HepG2 (cell line): Measurements from ENCODE around the gene RPL36. TPM values are rescaled to one million over a fixed set of nuclear protein-coding genes. Genes with fewer than 3 reads are reported as not detected.

ENCODE experiments used
- AGO1 ChIP-seq: fragments of 200-400 bp; formaldehyde crosslinking; IDR thresholded peaks from 2 replicates; pipeline ENCODE4 v1.6.1; 2017; ENCODE audit warnings: mild to moderate bottlenecking, low read depth, low read length, moderate library complexity; ENCODE audit not compliant: poor library complexity, severe bottlenecking
- EZH2 ChIP-seq: conservative IDR thresholded peaks from 2 replicates; pipeline ENCODE4 v1.6.1; 2012; ENCODE audit warnings: mild to moderate bottlenecking, low read depth, low read length, moderate library complexity
- GATAD1 ChIP-seq: IDR thresholded peaks from 2 replicates; pipeline ENCODE4 v1.6.1; 2016; ENCODE audit warnings: missing genetic modification reagents, missing compliant biosample characterization
- IRF2 ChIP-seq: IDR thresholded peaks from 2 replicates; pipeline ENCODE4 v1.6.1; 2018; ENCODE audit warnings: missing genetic modification reagents, missing compliant biosample characterization
- KMT2B ChIP-seq: IDR thresholded peaks from 2 replicates; pipeline ENCODE4 v1.6.1; 2016; ENCODE audit warnings: missing genetic modification reagents, missing compliant biosample characterization
- LCORL ChIP-seq, 2 experiments: fragments of 450-650 bp in 1 of 2; sonication (generic) in 1 of 2; formaldehyde crosslinking in 1 of 2; IDR thresholded peaks; 2 replicates each; pipeline versions ENCODE4 v1.5.0 to v1.6.1; 2017 to 2020; ENCODE audit warnings: antibody characterized with exemption in 1 of 2, missing genetic modification reagents in 1 of 2
- MXD4 ChIP-seq: IDR thresholded peaks from 2 replicates; pipeline ENCODE4 v1.6.1; 2016; ENCODE audit warnings: mild to moderate bottlenecking, missing biosample characterization, missing genetic modification reagents
- SMAD1 ChIP-seq: sonication (generic); formaldehyde crosslinking; IDR thresholded peaks from 2 replicates; pipeline ENCODE4 v1.4.0; 2020; ENCODE audit warnings: missing genetic modification reagents, low read depth, mild to moderate bottlenecking, borderline replicate concordance
- TOE1 ChIP-seq: sonication (generic); formaldehyde crosslinking; IDR thresholded peaks from 2 replicates; pipeline ENCODE4 v1.4.0; 2020; ENCODE audit warnings: mild to moderate bottlenecking, missing genetic modification reagents
- U2AF2 ChIP-seq: fragments of 200-400 bp; formaldehyde crosslinking; IDR thresholded peaks from 2 replicates; pipeline ENCODE4 v1.6.1; 2017; ENCODE audit warnings: low read depth, mild to moderate bottlenecking, low read length
- ZMYM4 ChIP-seq: sonication (generic); formaldehyde crosslinking; IDR thresholded peaks from 2 replicates; pipeline ENCODE4 v1.8.1; 2023; ENCODE audit warnings: mild to moderate bottlenecking, missing genetic modification reagents
- ZNF30 ChIP-seq: sonication (generic); formaldehyde crosslinking; IDR thresholded peaks from 2 replicates; pipeline ENCODE4 v1.5.0; 2020; ENCODE audit warnings: mild to moderate bottlenecking, missing genetic modification reagents
- ZNF44 ChIP-seq: sonication (generic); formaldehyde crosslinking; IDR thresholded peaks from 2 replicates; pipeline ENCODE4 v1.5.1; 2020; ENCODE audit warnings: mild to moderate bottlenecking, missing genetic modification reagents
- ZNF562 ChIP-seq: sonication (generic); formaldehyde crosslinking; IDR thresholded peaks from 2 replicates; pipeline ENCODE4 v1.8.0; 2022; ENCODE audit warnings: missing genetic modification reagents, borderline replicate concordance
- ZNF619 ChIP-seq: sonication (generic); formaldehyde crosslinking; IDR thresholded peaks from 2 replicates; pipeline ENCODE4 v1.4.0; 2020; ENCODE audit warnings: mild to moderate bottlenecking, missing genetic modification reagents
- ZSCAN12 ChIP-seq: sonication (generic); formaldehyde crosslinking; IDR thresholded peaks from 2 replicates; pipeline ENCODE4 v1.9.0; 2021; ENCODE audit warnings: mild to moderate bottlenecking, missing genetic modification reagents
- polyA plus RNA-seq, 8 experiments: library from polyadenylated mRNA; depleted of rRNA in 3 of 8; stranded (reverse) in 7 of 8; unstranded in 1 of 8; fragments of >200 nt; fragmentation: Illumina TruSeq in 4 of 8; extraction: Trizol in 4 of 8; gene quantifications; 2 replicates each; pipeline versions ENCODE4 v1.2.1 to v1.2.3, GENCODE V29; 2011 to 2016; ENCODE audit warnings: low read depth in 4 of 8, missing spikeins in 1 of 8, mixed read lengths in 1 of 8; ENCODE audit not compliant: insufficient read depth in 1 of 8
- total RNA-seq, 5 experiments: library from RNA; depleted of rRNA; stranded (reverse); fragments of >200 nt; fragmentation: Illumina TruSeq; extraction: Trizol; gene quantifications; 2 replicates each; pipeline ENCODE4 v1.2.3, GENCODE V29; 2016; ENCODE audit warnings: low read depth in 1 of 5
- TF ChIP-seq, protein P1 (sequence below): sonication (generic); formaldehyde crosslinking; IDR thresholded peaks from 2 replicates; pipeline ENCODE4 v1.9.0; 2022; ENCODE audit warnings: low read depth, missing genetic modification reagents
- TF ChIP-seq, protein P2 (sequence below): sonication (generic); formaldehyde crosslinking; IDR thresholded peaks from 2 replicates; pipeline ENCODE4 v1.5.0; 2020; ENCODE audit warnings: mild to moderate bottlenecking, missing genetic modification reagents, borderline replicate concordance
- TF ChIP-seq, protein P3 (sequence below): sonication (generic); formaldehyde crosslinking; IDR thresholded peaks from 2 replicates; pipeline ENCODE4 v1.5.1; 2020; ENCODE audit warnings: mild to moderate bottlenecking, missing genetic modification reagents, moderate library complexity
- TF ChIP-seq, protein P4 (sequence below): IDR thresholded peaks from 2 replicates; pipeline ENCODE4 v1.6.1; 2016; ENCODE audit warnings: missing genetic modification reagents, missing compliant biosample characterization
- TF ChIP-seq, protein P5 (sequence below): fragments of 450-650 bp; IDR thresholded peaks from 2 replicates; pipeline ENCODE4 v1.6.1; 2016

RPL36 gene
- total and polyA plus RNA-seq, 2 of the 13 experiments (the other 11 are each of a cell fraction or from before 2014, with no cell fraction given): 706 to 740 TPM

DNA sequence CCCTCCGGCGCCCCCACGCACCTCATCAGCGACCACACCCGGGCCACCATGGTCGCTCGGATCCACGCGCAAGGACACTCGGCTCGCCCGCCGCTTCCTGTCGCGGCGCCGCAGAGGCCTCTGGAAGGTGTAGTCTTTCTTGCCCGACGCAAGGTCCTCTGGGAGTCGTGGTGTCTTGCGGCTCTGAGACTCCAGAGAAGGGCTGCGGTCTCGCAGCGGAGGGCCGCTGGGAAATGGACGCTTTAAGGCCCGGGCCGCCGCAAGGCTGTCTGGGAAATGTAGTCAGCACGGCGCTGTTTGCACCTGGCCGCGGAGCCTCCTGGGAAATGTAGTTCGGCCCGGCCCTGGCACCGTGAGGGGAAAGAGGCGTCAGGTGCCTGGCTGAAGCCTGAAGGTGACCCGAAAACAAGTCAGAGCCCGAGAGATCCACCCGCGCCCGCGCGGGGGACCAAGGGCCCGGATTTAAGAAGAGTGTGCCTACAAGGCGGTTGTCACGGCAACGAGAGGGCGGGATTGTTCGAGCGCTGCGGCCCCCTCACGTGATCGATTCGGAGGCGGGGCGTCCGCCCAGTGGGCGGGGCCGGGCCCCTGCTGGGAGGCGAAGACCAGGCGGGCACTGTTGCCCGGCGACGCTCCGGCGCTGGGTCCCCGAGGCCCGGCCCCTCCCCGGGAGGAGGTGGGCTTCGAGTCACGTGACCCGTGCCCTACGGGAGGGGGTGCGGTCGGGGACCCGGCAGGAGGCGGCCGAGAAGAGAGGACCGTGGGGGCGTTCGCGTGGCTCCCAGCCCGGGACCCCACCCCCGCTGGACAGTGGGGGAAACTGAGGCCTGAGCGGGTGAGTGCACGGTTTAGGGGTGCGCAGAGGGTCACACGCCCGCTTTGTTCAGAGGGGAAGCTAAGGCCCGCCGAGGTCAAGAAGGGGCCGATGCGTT lies 9.4 kb upstream of the RPL36 start, which contains the start of the genes HSD11B1L and MICOS13 (continued):
- TF ChIP-seq, protein P1, sequence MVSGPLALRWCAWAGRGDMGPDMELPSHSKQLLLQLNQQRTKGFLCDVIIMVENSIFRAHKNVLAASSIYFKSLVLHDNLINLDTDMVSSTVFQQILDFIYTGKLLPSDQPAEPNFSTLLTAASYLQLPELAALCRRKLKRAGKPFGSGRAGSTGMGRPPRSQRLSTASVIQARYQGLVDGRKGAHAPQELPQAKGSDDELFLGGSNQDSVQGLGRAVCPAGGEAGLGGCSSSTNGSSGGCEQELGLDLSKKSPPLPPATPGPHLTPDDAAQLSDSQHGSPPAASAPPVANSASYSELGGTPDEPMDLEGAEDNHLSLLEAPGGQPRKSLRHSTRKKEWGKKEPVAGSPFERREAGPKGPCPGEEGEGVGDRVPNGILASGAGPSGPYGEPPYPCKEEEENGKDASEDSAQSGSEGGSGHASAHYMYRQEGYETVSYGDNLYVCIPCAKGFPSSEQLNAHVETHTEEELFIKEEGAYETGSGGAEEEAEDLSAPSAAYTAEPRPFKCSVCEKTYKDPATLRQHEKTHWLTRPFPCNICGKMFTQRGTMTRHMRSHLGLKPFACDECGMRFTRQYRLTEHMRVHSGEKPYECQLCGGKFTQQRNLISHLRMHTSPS (CRISPR knock-in tag): peak; percentile 15; the same call in 1 of the 2 replicates
- peak; percentile 95 for TF ChIP-seq U2AF2
- TF ChIP-seq ZNF562 (CRISPR knock-in tag): no peak
- TF ChIP-seq AGO1: peak; percentile 91
- peak; percentile 95 for TF ChIP-seq IRF2 (CRISPR knock-in tag)
- peak; percentile 82 for TF ChIP-seq GATAD1 (CRISPR knock-in tag)
- TF ChIP-seq LCORL (IDR thresholded peaks at IDR 0.05): no peak
- TF ChIP-seq LCORL (CRISPR knock-in tag; IDR thresholded peaks at IDR 0.05): peak; percentile 61; the same call in 1 of the 2 replicates
- peak; percentile 77; the same call in 1 of the 2 replicates for TF ChIP-seq ZSCAN12
- TF ChIP-seq, protein P2, sequence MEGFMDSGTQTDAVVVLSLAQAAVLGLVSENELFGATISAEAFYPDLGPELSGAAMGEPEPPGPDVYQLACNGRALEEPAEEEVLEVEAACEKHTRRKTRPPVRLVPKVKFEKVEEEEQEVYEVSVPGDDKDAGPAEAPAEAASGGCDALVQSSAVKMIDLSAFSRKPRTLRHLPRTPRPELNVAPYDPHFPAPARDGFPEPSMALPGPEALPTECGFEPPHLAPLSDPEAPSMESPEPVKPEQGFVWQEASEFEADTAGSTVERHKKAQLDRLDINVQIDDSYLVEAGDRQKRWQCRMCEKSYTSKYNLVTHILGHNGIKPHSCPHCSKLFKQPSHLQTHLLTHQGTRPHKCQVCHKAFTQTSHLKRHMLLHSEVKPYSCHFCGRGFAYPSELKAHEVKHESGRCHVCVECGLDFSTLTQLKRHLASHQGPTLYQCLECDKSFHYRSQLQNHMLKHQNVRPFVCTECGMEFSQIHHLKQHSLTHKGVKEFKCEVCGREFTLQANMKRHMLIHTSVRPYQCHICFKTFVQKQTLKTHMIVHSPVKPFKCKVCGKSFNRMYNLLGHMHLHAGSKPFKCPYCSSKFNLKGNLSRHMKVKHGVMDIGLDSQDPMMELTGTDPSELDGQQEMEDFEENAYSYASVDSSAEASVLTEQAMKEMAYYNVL (CRISPR knock-in tag): 0 out of 2 replicates have a peak, but pooled peaks have one; percentile 47
- 0 out of 2 replicates have a peak, but pooled peaks have one; percentile 31 for TF ChIP-seq ZNF44 (CRISPR knock-in tag)
- TF ChIP-seq KMT2B (CRISPR knock-in tag): peak; percentile 78
- TF ChIP-seq, protein P3, sequence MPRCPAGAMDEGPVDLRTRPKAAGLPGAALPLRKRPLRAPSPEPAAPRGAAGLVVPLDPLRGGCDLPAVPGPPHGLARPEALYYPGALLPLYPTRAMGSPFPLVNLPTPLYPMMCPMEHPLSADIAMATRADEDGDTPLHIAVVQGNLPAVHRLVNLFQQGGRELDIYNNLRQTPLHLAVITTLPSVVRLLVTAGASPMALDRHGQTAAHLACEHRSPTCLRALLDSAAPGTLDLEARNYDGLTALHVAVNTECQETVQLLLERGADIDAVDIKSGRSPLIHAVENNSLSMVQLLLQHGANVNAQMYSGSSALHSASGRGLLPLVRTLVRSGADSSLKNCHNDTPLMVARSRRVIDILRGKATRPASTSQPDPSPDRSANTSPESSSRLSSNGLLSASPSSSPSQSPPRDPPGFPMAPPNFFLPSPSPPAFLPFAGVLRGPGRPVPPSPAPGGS (CRISPR knock-in tag): peak; percentile 48; the same call in 1 of the 2 replicates
- TF ChIP-seq MXD4 (CRISPR knock-in tag): peak; percentile 84
- TF ChIP-seq, protein P4, sequence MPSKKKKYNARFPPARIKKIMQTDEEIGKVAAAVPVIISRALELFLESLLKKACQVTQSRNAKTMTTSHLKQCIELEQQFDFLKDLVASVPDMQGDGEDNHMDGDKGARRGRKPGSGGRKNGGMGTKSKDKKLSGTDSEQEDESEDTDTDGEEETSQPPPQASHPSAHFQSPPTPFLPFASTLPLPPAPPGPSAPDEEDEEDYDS: peak; percentile 77
- TF ChIP-seq SMAD1 (CRISPR knock-in tag): no peak
- TF ChIP-seq EZH2: no peak
- TF ChIP-seq TOE1 (CRISPR knock-in tag): no peak
- no peak for TF ChIP-seq ZNF30 (CRISPR knock-in tag)
- TF ChIP-seq ZNF619 (CRISPR knock-in tag): peak; percentile 34; the same call in 1 of the 2 replicates
- TF ChIP-seq ZMYM4: peak; percentile 60; the same call in 1 of the 2 replicates
- TF ChIP-seq, protein P5, sequence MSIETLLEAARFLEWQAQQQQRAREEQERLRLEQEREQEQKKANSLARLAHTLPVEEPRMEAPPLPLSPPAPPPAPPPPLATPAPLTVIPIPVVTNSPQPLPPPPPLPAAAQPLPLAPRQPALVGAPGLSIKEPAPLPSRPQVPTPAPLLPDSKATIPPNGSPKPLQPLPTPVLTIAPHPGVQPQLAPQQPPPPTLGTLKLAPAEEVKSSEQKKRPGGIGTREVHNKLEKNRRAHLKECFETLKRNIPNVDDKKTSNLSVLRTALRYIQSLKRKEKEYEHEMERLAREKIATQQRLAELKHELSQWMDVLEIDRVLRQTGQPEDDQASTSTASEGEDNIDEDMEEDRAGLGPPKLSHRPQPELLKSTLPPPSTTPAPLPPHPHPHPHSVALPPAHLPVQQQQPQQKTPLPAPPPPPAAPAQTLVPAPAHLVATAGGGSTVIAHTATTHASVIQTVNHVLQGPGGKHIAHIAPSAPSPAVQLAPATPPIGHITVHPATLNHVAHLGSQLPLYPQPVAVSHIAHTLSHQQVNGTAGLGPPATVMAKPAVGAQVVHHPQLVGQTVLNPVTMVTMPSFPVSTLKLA: 0 out of 2 replicates have a peak, but pooled peaks have one; percentile 1
